ENCODE results near the gene NR6A1. TPM values are rescaled to one million over a fixed set of nuclear protein-coding genes. Genes with fewer than 3 reads are reported as not detected.

NR6A1 gene
- total RNA-seq, 4 donors from 2014 or later: 1.8 to 2.8 (median 2.0) TPM

GRCh38 chr9:124479947-124480620 is 291.0 kb downstream of the NR6A1 start:
- Histone ChIP-seq H3K4me1 (peaks cover 3 to 14% (median 13%) of the 10 kb centered on the region in 4 donors), H3K27me3 (peaks cover 4 to 88% (median 31%) of the 10 kb centered on the region in 4 donors), H3K9me3 (no peaks in the 10 kb centered on the region), H3K27ac (replicated peaks in 1 of 4) (no peak overlapping the region), H3K4me3 (no peak overlapping the region), H3K36me3 (no peaks in the 10 kb centered on the region)
- intact Hi-C loops (cut with DNase I): no loop called here
- WGBS: 59% methylated on average over 6 of the region's 6 CpGs
- DNase-seq (ENCODE audit: extremely low spot score): no peak
- no peak for TF ChIP-seq CTCF (IDR thresholded peaks at IDR 0.05)
- no peak for TF ChIP-seq POLR2AphosphoS5 (IDR thresholded peaks at IDR 0.05)
- TF ChIP-seq POLR2A (IDR thresholded peaks at IDR 0.05; ENCODE audit: low read depth): no peak
- no peak for TF ChIP-seq EP300 (IDR thresholded peaks at IDR 0.05)

- TF ChIP-seq POLR2AphosphoS5 (IDR thresholded peaks at IDR 0.05) (no peak), POLR2A (IDR thresholded peaks at IDR 0.05; ENCODE audit: low read depth) (no peak), EP300 (IDR thresholded peaks at IDR 0.05) (no peak), CTCF (IDR thresholded peaks at IDR 0.05) (no peak)
- no peaks in the 10 kb centered on the region for H3K36me3 ChIP-seq
- DNase-seq (ENCODE audit: extremely low spot score): no peak
- no peak overlapping the region for H3K27ac ChIP-seq (replicated peaks in 1 of 4)
- intact Hi-C loops (cut with DNase I): no loop called here
- H3K27me3 ChIP-seq: peaks cover 4 to 91% (median 31%) of the 10 kb centered on the region in 4 donors
- peaks cover 3 to 14% (median 13%) of the 10 kb centered on the region in 4 donors for H3K4me1 ChIP-seq
- no peaks in the 10 kb centered on the region for H3K9me3 ChIP-seq
- H3K4me3 ChIP-seq: no peak overlapping the region
- WGBS: 89% methylated on average over 10 of the region's 16 CpGs
Measured at GRCh38 chr9:124479371-124479770, 291.7 kb downstream of the NR6A1 start.

- Histone ChIP-seq H3K27ac (replicated peaks in 1 of 4) (no peak overlapping the region), H3K4me1 (peaks cover 3 to 14% (median 13%) of the 10 kb centered on the region in 4 donors), H3K36me3 (no peaks in the 10 kb centered on the region), H3K9me3 (no peaks in the 10 kb centered on the region), H3K4me3 (no peak overlapping the region), H3K27me3 (peaks cover 4 to 94% (median 31%) of the 10 kb centered on the region in 4 donors)
- no peak for TF ChIP-seq EP300 (IDR thresholded peaks at IDR 0.05)
- no peak for TF ChIP-seq POLR2A (IDR thresholded peaks at IDR 0.05; ENCODE audit: low read depth)
- no peak for TF ChIP-seq CTCF (IDR thresholded peaks at IDR 0.05)
- TF ChIP-seq POLR2AphosphoS5 (IDR thresholded peaks at IDR 0.05): no peak
- DNase-seq (ENCODE audit: extremely low spot score): no peak
- WGBS: 52% methylated on average over 9 of the region's 12 CpGs
- intact Hi-C loops (cut with DNase I): no loop called here
Measured at GRCh38 chr9:124478354-124478753, 292.8 kb downstream of the NR6A1 start.

- no peak overlapping the region for H3K27ac ChIP-seq (replicated peaks in 1 of 4)
- H3K36me3 ChIP-seq: no peaks in the 10 kb centered on the region
- no peak for TF ChIP-seq POLR2AphosphoS5 (IDR thresholded peaks at IDR 0.05)
- TF ChIP-seq EP300 (IDR thresholded peaks at IDR 0.05): no peak
- no peak for TF ChIP-seq POLR2A (IDR thresholded peaks at IDR 0.05; ENCODE audit: low read depth)
- no peak for TF ChIP-seq CTCF (IDR thresholded peaks at IDR 0.05)
- peaks cover 4 to 90% (median 31%) of the 10 kb centered on the region in 4 donors for H3K27me3 ChIP-seq
- DNase-seq (ENCODE audit: extremely low spot score): no peak
- H3K9me3 ChIP-seq: no peaks in the 10 kb centered on the region
- WGBS: 21% methylated on average over 14 of the region's 53 CpGs
- intact Hi-C loops (cut with DNase I): no loop called here
- peak overlapping the region; percentile 21 to 37 (median 33) for H3K4me3 ChIP-seq
- H3K4me1 ChIP-seq: peaks cover 3 to 14% (median 13%) of the 10 kb centered on the region in 4 donors
Measured at GRCh38 chr9:124477648-124478285, 293.3 kb downstream of the NR6A1 start.

All from esophagus muscularis mucosa (tissue), 4 donors.